CD4-positive, alpha-beta T cell (primary cell): Measurements from ENCODE around the gene MAP3K6. TPM values are rescaled to one million over a fixed set of nuclear protein-coding genes. Genes with fewer than 3 reads are reported as not detected.
A peak's percentile ranks its signal among the peaks of the same experiment; 100 is the strongest.

Experiments used
- ATAC-seq: fragments of 200-7000 bp; cut with Tn5 transposase; one replicate; pipeline ENCODE4 v1.10.0; 2022; ENCODE audit warnings: mild to moderate bottlenecking; ENCODE audit not compliant: poor library complexity
- CTCF ChIA-PET: fragments of 350-600 bp; sonication (Branson Sonifier 250); formaldehyde crosslinking; loops from one replicate; lab custom pipeline; 2021; ENCODE audit warnings: antibody characterized with exemption, inconsistent platforms; lab: Charles Lee
- POLR2A ChIA-PET: fragments of 350-600 bp; sonication (Branson Sonifier 250); formaldehyde crosslinking; loops from one replicate; lab custom pipeline; 2021; ENCODE audit warnings: antibody characterized with exemption, inconsistent platforms; lab: Charles Lee
- DNase-seq, 14 experiments: peaks; one replicate each; pipeline ENCODE4 v3.0.0-alpha.2; 2013 to 2020; ENCODE audit warnings: mixed read lengths in 2 of 14
- H3K27ac ChIP-seq, 2 donors: one replicate each; pipeline versions ENCODE4 v1.5.1 to v1.7.0; 2013; ENCODE audit warnings: low read length in 2 of 2, low read depth in 1 of 2, mild to moderate bottlenecking in 1 of 2
- H3K27me3 ChIP-seq, 2 experiments: 1 replicate in 1 of 2; 2 replicates in 1 of 2; pipeline versions ENCODE4 v1.6.1 to v1.7.0; 2013; ENCODE audit warnings: low read length in 2 of 2, control low read depth in 1 of 2, mild to moderate bottlenecking in 1 of 2, moderate library complexity in 1 of 2; ENCODE audit not compliant: insufficient read depth in 2 of 2, control insufficient read depth in 1 of 2
- H3K36me3 ChIP-seq: one replicate; pipeline ENCODE4 v1.6.1; 2013; ENCODE audit warnings: low read length, control low read depth; ENCODE audit not compliant: insufficient read depth
- H3K4me1 ChIP-seq: one replicate; pipeline ENCODE4 v1.6.1; 2013; ENCODE audit warnings: low read length, control low read depth; ENCODE audit not compliant: insufficient read depth
- H3K4me3 ChIP-seq: one replicate; pipeline ENCODE4 v1.5.1; 2013; ENCODE audit warnings: mild to moderate bottlenecking, low read length, moderate library complexity
- H3K9me3 ChIP-seq, 2 experiments: 1 replicate in 1 of 2; 2 replicates in 1 of 2; pipeline versions ENCODE4 v1.6.1 to v1.7.0; 2013; ENCODE audit warnings: low read length in 2 of 2, mild to moderate bottlenecking in 2 of 2, control low read depth in 1 of 2, moderate library complexity in 1 of 2; ENCODE audit not compliant: control insufficient read depth in 1 of 2, insufficient read depth in 1 of 2
- H3K27ac Mint-ChIP-seq: one replicate; pipeline ENCODE4 v1.8.0; 2020; ENCODE audit warnings: mixed read lengths
- H3K27me3 Mint-ChIP-seq: one replicate; pipeline ENCODE4 v1.8.0; 2021; ENCODE audit warnings: mixed read lengths
- H3K36me3 Mint-ChIP-seq: one replicate; pipeline ENCODE4 v1.8.0; 2021; ENCODE audit warnings: low read depth, mixed read lengths
- H3K4me1 Mint-ChIP-seq: one replicate; pipeline ENCODE4 v1.8.0; 2021; ENCODE audit warnings: low read depth, mixed read lengths
- H3K4me3 Mint-ChIP-seq: one replicate; pipeline ENCODE4 v1.8.0; 2020; ENCODE audit warnings: mild to moderate bottlenecking, mixed read lengths
- H3K9me3 Mint-ChIP-seq: one replicate; pipeline ENCODE4 v1.8.0; 2020; ENCODE audit warnings: mixed read lengths
- CTCF ChIP-seq: fragments of 200-600 bp; IDR thresholded peaks from one replicate; pipeline ENCODE4 v1.8.0; 2022; ENCODE audit warnings: antibody characterized with exemption, mild to moderate bottlenecking
- intact Hi-C, 2 experiments: fragments of 100-400 bp; cut with DNase I in 1 of 2; cut with micrococcal nuclease in 1 of 2; formaldehyde crosslinking; loops; one replicate each; pipeline versions ENCODE4 v1.15.1 to v1.9.0; 2023 to 2025; cut with DNase I, micrococcal nuclease
- total RNA-seq, 174 experiments: library from RNA in 2 of 174; stranded (reverse) in 2 of 174; gene quantifications; one replicate each; pipeline ENCODE4 v1.2.3 and lab custom pipeline; 2021 to 2026

MAP3K6 gene
- total RNA-seq, 2 experiments from 2014 or later = 8.5 to 8.8 TPM

DNA sequence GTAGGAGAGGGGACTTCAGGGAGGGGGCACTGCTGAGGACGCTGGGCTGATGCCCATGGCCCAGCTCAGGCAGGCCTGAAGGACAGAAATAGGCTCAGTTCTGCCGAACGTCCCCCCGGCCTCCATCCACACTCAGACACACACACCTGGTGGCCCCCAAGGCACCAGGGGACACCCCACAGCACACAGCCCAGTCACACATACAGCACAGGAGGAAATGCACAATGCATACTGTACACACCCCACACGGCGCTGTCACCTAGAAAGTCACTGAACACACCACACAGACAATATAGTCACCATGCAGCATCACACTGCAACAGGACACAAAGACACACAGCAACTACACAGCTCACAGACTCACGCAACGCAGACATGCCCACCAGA, 24.4 kb downstream of the MAP3K6 start:
- peaks cover 70% of the 10 kb centered on the region for H3K4me1 ChIP-seq
- DNase-seq (peak in 9 of 14 experiments; percentile 26 to 66 (median 47)), ATAC-seq (peak; percentile 39)
- intact Hi-C loops = loop anchor here (2.0 to 10.0 kb wide), 4 partner anchors 14 to 1212 kb away; partner anchors contain the start of genes TMEM222 (in 2 of the 2) and TRNAU1AP (in 1 of the 2)
- peaks cover 42% of the 10 kb centered on the region for H3K36me3 Mint-ChIP-seq
- no peaks in the 10 kb centered on the region for H3K27me3 Mint-ChIP-seq
- peak overlapping the region; percentile 89 for H3K4me3 ChIP-seq
- peaks cover 31% of the 10 kb centered on the region for H3K36me3 ChIP-seq
- ChIA-PET CTCF (interaction anchor here (1.0 to 3.7 kb wide), 6 partner anchors 10 to 53 kb away, joined by 3 to 30 read pairs (median 7); no protein-coding TSS in a partner anchor), POLR2A (interaction anchor here (0.6 to 6.3 kb wide), 8 partner anchors 7 to 45 kb away, joined by 3 to 56 read pairs (median 6); partner anchors contain the start of gene TMEM222)
- no peaks in the 10 kb centered on the region for H3K27me3 ChIP-seq
- H3K9me3 Mint-ChIP-seq = no peaks in the 10 kb centered on the region
- H3K27ac ChIP-seq = peak overlapping the region; percentile 80 to 84
- H3K4me1 Mint-ChIP-seq = peaks cover 64% of the 10 kb centered on the region
- H3K27ac Mint-ChIP-seq = peak overlapping the region; percentile 94
- no peaks in the 10 kb centered on the region for H3K9me3 ChIP-seq
- TF ChIP-seq CTCF = no peak
- H3K4me3 Mint-ChIP-seq = peak overlapping the region; percentile 98

GRCh38 chr1:27341525-27342252, 25.1 kb downstream of the MAP3K6 start, which contains the start of gene SYTL1:
Gene SYTL1, plus strand, starts transcription at chr1:27342022. Its CDS starts 3,313 bp downstream, at chr1:27345335.
- TF ChIP-seq CTCF = no peak
- Mint-ChIP-seq H3K4me1 (peaks cover 64% of the 10 kb centered on the region), H3K36me3 (peaks cover 43% of the 10 kb centered on the region), H3K27ac (peak within 1 kb of the TSS; percentile 94), H3K9me3 (no peaks in the 10 kb centered on the region), H3K4me3 (peak within 1 kb of the TSS; percentile 98), H3K27me3 (no peaks in the 10 kb centered on the region)
- DNase-seq (peak; percentile 45 to 82 (median 59)), ATAC-seq (peak; percentile 61)
- Histone ChIP-seq H3K36me3 (peaks cover 27% of the 10 kb centered on the region), H3K27me3 (no peaks in the 10 kb centered on the region), H3K9me3 (no peaks in the 10 kb centered on the region), H3K4me3 (peak within 1 kb of the TSS; percentile 89), H3K27ac (peak within 1 kb of the TSS; percentile 80 to 84), H3K4me1 (peaks cover 63% of the 10 kb centered on the region)
- CTCF ChIA-PET = interaction anchor here (1.0 to 3.7 kb wide), 7 partner anchors 9 to 53 kb away, joined by 3 to 30 read pairs (median 6); no protein-coding TSS in a partner anchor
- POLR2A ChIA-PET = interaction anchor here (0.6 to 6.3 kb wide), 16 partner anchors 8 to 384 kb away, joined by 3 to 56 read pairs (median 4); partner anchors contain the start of genes FAM76A and TMEM222
- intact Hi-C loops = loop anchor here (1.0 to 10.0 kb wide), 5 partner anchors 8 to 1213 kb away; partner anchors contain the start of genes TMEM222 (in 2 of the 2) and TRNAU1AP (in 1 of the 2)

GRCh38 chr1:27339213-27339612, 27.5 kb downstream of the MAP3K6 start:
- peak overlapping the region; percentile 94 for H3K27ac Mint-ChIP-seq
- peaks cover 41% of the 10 kb centered on the region for H3K4me1 ChIP-seq
- peaks cover 31% of the 10 kb centered on the region for H3K36me3 ChIP-seq
- peaks cover 50% of the 10 kb centered on the region for H3K4me1 Mint-ChIP-seq
- intact Hi-C loops = no loop called here
- no peak for ATAC-seq
- DNase-seq = no peak
- H3K9me3 ChIP-seq = no peaks in the 10 kb centered on the region
- peak overlapping the region; percentile 67 for H3K4me3 Mint-ChIP-seq
- H3K4me3 ChIP-seq = no peak overlapping the region
- CTCF ChIA-PET = no interaction called here
- POLR2A ChIA-PET = interaction anchor here (6.3 kb wide), 1 partner anchor 18 kb away, joined by 56 read pairs; no protein-coding TSS in a partner anchor
- H3K27me3 ChIP-seq = no peaks in the 10 kb centered on the region
- no peaks in the 10 kb centered on the region for H3K27me3 Mint-ChIP-seq
- TF ChIP-seq CTCF = no peak
- peaks cover 47% of the 10 kb centered on the region for H3K36me3 Mint-ChIP-seq
- no peak overlapping the region for H3K27ac ChIP-seq
- no peaks in the 10 kb centered on the region for H3K9me3 Mint-ChIP-seq
